ENCODE measurements around the gene SLC16A10. TPM values are rescaled to one million over a fixed set of nuclear protein-coding genes. Genes with fewer than 3 reads are reported as not detected.
A peak's percentile ranks its signal among the peaks of the same experiment; 100 is the strongest.

The SLC16A10 gene
- total and polyA plus RNA-seq, 2 of the 13 experiments (the other 11 are each of a cell fraction or from before 2014, with no cell fraction given): 8.2 to 20.1 TPM

DNA sequence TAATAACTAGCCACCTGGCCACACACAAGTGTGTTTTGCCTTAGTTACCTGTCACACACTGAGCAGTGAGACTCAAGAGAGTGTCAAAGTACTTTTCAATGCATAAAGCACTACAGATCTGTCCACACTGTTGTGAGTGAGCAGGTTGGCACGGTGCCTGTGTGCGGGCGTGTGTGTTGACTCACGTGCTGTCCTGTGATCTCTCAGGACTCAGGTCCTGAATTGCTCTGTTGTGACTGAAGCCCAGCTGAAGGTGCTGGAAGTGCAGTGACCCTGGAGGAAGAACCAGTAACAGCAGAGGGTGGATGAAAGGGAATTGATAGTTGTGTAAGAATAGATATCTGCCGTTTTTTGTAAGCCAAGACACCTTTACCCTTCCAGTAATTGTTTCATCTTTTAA, 18.3 kb downstream of the SLC16A10 start (continued):
- TF ChIP-seq KAT2B (IDR thresholded peaks at IDR 0.05; ENCODE audit: borderline replicate concordance, low read depth, low read length) (no peak), ZNF598 (CRISPR knock-in tag; IDR thresholded peaks at IDR 0.05; ENCODE audit: borderline replicate concordance) (no peak), TARDBP (CRISPR knock-in tag; IDR thresholded peaks at IDR 0.05) (peak; percentile 91), ZNF607 (CRISPR knock-in tag; IDR thresholded peaks at IDR 0.05; ENCODE audit: borderline replicate concordance) (no peak), ZBTB14 (CRISPR knock-in tag; IDR thresholded peaks at IDR 0.05) (no peak), ESRRA (CRISPR knock-in tag; IDR thresholded peaks at IDR 0.05; ENCODE audit: low read depth) (peak; percentile 67; the same call in 1 of the 2 replicates), ZNF7 (CRISPR knock-in tag; IDR thresholded peaks at IDR 0.05) (peak; percentile 32; the same call in 1 of the 2 replicates), NFE2L1 (CRISPR knock-in tag; IDR thresholded peaks at IDR 0.05; ENCODE audit: borderline replicate concordance) (no peak), ZNF3 (CRISPR knock-in tag; IDR thresholded peaks at IDR 0.05) (no peak), NCOA1 (CRISPR knock-in tag; IDR thresholded peaks at IDR 0.05) (no peak), KDM5B (CRISPR knock-in tag; IDR thresholded peaks at IDR 0.05; ENCODE audit: borderline replicate concordance) (peak; percentile 31; the same call in 1 of the 2 replicates), GPN1 (CRISPR knock-in tag; IDR thresholded peaks at IDR 0.05; ENCODE audit: borderline replicate concordance) (no peak), PPARG (CRISPR knock-in tag; conservative IDR thresholded peaks at IDR 0.05) (peak; percentile 87), ZNF124 (CRISPR knock-in tag; IDR thresholded peaks at IDR 0.05) (peak; percentile 75), NBN (conservative IDR thresholded peaks at IDR 0.05) (no peak), ZNF678 (CRISPR knock-in tag; IDR thresholded peaks at IDR 0.05) (no peak), NR3C1 (CRISPR knock-in tag; IDR thresholded peaks at IDR 0.05) (no peak), ZNF619 (CRISPR knock-in tag; IDR thresholded peaks at IDR 0.05) (no peak), TGIF2 (CRISPR knock-in tag; IDR thresholded peaks at IDR 0.05) (peak; percentile 85), ZBTB20 (CRISPR knock-in tag; IDR thresholded peaks at IDR 0.05; ENCODE audit: borderline replicate concordance, low read depth) (peak; percentile 89; the same call in 1 of the 2 replicates), ZNF572 (CRISPR knock-in tag; IDR thresholded peaks at IDR 0.05) (no peak), KLF6 (CRISPR knock-in tag; IDR thresholded peaks at IDR 0.05) (0 out of 2 replicates have a peak, but pooled peaks have one; percentile 55), ZBTB4 (CRISPR knock-in tag; IDR thresholded peaks at IDR 0.05; ENCODE audit: borderline replicate concordance) (no peak), ZNF333 (CRISPR knock-in tag; IDR thresholded peaks at IDR 0.05; ENCODE audit: borderline replicate concordance) (no peak), EHMT2 (IDR thresholded peaks at IDR 0.05; ENCODE audit: borderline replicate concordance, low read depth, low read length) (no peak)
- TF ChIP-seq, protein P1, sequence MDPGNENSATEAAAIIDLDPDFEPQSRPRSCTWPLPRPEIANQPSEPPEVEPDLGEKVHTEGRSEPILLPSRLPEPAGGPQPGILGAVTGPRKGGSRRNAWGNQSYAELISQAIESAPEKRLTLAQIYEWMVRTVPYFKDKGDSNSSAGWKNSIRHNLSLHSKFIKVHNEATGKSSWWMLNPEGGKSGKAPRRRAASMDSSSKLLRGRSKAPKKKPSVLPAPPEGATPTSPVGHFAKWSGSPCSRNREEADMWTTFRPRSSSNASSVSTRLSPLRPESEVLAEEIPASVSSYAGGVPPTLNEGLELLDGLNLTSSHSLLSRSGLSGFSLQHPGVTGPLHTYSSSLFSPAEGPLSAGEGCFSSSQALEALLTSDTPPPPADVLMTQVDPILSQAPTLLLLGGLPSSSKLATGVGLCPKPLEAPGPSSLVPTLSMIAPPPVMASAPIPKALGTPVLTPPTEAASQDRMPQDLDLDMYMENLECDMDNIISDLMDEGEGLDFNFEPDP (CRISPR knock-in tag; conservative IDR thresholded peaks at IDR 0.05): no peak
- TF ChIP-seq, protein P2, sequence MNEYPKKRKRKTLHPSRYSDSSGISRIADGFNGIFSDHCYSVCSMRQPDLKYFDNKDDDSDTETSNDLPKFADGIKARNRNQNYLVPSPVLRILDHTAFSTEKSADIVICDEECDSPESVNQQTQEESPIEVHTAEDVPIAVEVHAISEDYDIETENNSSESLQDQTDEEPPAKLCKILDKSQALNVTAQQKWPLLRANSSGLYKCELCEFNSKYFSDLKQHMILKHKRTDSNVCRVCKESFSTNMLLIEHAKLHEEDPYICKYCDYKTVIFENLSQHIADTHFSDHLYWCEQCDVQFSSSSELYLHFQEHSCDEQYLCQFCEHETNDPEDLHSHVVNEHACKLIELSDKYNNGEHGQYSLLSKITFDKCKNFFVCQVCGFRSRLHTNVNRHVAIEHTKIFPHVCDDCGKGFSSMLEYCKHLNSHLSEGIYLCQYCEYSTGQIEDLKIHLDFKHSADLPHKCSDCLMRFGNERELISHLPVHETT (CRISPR knock-in tag; conservative IDR thresholded peaks at IDR 0.05): no peak
